LNCaP clone FGC (cell line): ENCODE measurements around the gene RHBDL3.

Experiments
- DNase-seq: peaks from one replicate; pipeline ENCODE4 v3.0.0-alpha.2; 2011; ENCODE audit warnings: low read depth
- H3K4me3 ChIP-seq: 2 replicates; pipeline ENCODE4 v1.5.1; 2011; ENCODE audit warnings: mild to moderate bottlenecking, low read depth, low read length, control low read depth
- TF ChIP-seq, protein P1 (sequence below): IDR thresholded peaks from 2 replicates; pipeline ENCODE4 v1.5.1; 2012; ENCODE audit warnings: mild to moderate bottlenecking; ENCODE audit not compliant: control insufficient read depth, insufficient read depth; ENCODE audit errors: extremely low read depth

The RHBDL3 gene

DNA sequence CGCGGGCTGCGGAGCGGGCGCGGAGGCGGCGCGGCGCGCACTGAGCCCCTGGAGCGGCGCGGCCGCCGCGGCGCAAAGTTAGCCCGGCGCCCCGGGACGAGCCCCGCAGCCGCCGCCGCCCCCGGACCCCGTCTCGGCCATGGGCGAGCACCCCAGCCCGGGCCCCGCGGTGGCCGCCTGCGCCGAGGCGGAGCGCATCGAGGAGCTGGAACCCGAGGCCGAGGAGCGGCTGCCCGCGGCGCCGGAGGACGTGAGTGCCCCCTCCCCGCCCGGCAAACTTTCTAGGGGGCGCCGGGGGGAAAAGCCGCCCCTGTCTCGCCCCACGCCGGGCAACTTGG lies 388 bp downstream of the RHBDL3 start:
- peak overlapping the region; percentile 30 for H3K4me3 ChIP-seq
- DNase-seq, result no peak
- TF ChIP-seq, protein P1, sequence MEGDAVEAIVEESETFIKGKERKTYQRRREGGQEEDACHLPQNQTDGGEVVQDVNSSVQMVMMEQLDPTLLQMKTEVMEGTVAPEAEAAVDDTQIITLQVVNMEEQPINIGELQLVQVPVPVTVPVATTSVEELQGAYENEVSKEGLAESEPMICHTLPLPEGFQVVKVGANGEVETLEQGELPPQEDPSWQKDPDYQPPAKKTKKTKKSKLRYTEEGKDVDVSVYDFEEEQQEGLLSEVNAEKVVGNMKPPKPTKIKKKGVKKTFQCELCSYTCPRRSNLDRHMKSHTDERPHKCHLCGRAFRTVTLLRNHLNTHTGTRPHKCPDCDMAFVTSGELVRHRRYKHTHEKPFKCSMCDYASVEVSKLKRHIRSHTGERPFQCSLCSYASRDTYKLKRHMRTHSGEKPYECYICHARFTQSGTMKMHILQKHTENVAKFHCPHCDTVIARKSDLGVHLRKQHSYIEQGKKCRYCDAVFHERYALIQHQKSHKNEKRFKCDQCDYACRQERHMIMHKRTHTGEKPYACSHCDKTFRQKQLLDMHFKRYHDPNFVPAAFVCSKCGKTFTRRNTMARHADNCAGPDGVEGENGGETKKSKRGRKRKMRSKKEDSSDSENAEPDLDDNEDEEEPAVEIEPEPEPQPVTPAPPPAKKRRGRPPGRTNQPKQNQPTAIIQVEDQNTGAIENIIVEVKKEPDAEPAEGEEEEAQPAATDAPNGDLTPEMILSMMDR, result no peak

- DNase-seq, result no peak
- TF ChIP-seq, protein P1, result no peak
- peak overlapping the region; percentile 30 for H3K4me3 ChIP-seq
These were observed 1.0 kb downstream of the RHBDL3 start for GRCh38 chr17:32266389-32267301.

GRCh38 chr17:32267690-32268205 lies 2.1 kb downstream of the RHBDL3 start:
- TF ChIP-seq, protein P1, result no peak
- no peak overlapping the region for H3K4me3 ChIP-seq

GRCh38 chr17:32268734-32269288 lies 3.2 kb downstream of the RHBDL3 start:
- no peak for DNase-seq
- H3K4me3 ChIP-seq, result no peak overlapping the region
- TF ChIP-seq, protein P1, result no peak

More at GRCh38 chr17:32267690-32268205, 2.1 kb downstream of the RHBDL3 start:
- no peak for DNase-seq

GRCh38 chr17:32269377-32269776 lies 3.7 kb downstream of the RHBDL3 start:
- no peak for DNase-seq
- TF ChIP-seq, protein P1, result no peak
- H3K4me3 ChIP-seq, result no peak overlapping the region

DNA sequence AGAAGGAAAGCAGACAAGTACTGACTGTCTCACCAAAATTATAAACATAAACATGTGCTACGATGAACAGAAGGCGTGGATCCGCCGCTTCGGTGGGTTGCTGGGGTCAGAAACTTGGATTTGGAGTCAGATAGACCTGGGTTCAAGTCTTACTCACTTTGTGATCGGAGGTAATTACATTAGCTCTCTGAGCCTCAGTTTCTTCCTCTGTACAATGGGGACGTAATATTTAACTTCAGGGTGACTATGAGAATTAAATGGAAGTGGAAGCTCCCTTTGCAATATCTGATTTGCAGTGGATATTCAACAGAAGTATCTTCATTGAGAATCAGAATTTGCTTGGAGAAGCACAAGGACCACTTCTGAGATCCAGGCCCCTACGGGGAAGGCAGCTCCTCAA lies 6.2 kb downstream of the RHBDL3 start:
- TF ChIP-seq, protein P1, result no peak
- DNase-seq, result no peak
- no peak overlapping the region for H3K4me3 ChIP-seq

DNA sequence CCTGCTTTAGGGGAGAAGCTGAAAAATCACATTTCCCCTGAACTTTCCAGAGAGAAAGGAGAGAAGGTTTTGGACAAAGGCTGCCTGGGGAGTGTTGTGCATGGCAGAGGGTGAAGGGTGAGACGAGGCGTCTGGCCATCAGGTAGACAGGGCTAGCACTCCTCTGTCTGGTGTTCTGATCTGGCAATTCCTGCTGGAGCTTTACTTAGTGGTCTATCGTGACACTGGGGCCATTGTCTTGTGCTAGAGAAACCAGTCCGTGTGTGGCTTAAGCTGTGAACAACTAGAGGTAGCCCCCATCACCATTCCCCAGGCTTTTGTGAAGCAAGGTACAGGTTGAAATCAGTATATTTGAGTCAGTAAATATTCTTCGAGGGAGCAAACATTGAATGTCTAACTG lies 8.5 kb downstream of the RHBDL3 start:
- no peak for DNase-seq
- TF ChIP-seq, protein P1, result no peak
- no peak overlapping the region for H3K4me3 ChIP-seq
